ENCODE data around the gene SYNE2. TPM values are rescaled to one million over a fixed set of nuclear protein-coding genes. Genes with fewer than 3 reads are reported as not detected.
A peak's percentile ranks its signal among the peaks of the same experiment; 100 is the strongest.

Gene SYNE2
- total and polyA plus RNA-seq, 2 of the 8 experiments (the other 6 are each of a cell fraction or from before 2014, with no cell fraction given) = 32.6 to 46.1 TPM

GRCh38 chr14:64040044-64040443 is 187.2 kb downstream of the SYNE2 start:
- DNase-seq (ENCODE audit: low read depth in 1 of 2, low spot score in 2 of 2) = no peak
- H3K56ac ChIP-seq (replicated peaks; ENCODE audit: insufficient read length, low read depth, low read length) = no peak overlapping the region
- TF ChIP-seq SAP30 (IDR thresholded peaks at IDR 0.05; ENCODE audit: insufficient read depth, insufficient replicate concordance, low read length) (no peak), CTCF (IDR thresholded peaks at IDR 0.05; ENCODE audit: control extremely low read depth in 1 of 3, insufficient read depth in 1 of 3, low read depth in 1 of 3, low read length in 3 of 3) (peak in 1 of 3 experiments; percentile 21; a peak in 1 of 4 replicates), RAD21 (IDR thresholded peaks at IDR 0.05 in 1 of 2, conservative IDR thresholded peaks at IDR 0.05 in 1 of 2; ENCODE audit: low read depth in 2 of 2, low read length in 2 of 2) (peak in 1 of 2 experiments; percentile 34; a peak in 3 of 4 replicates)
- H3K23me2 ChIP-seq (ENCODE audit: low read depth, low read length) = no peaks in the 10 kb centered on the region
- no peak overlapping the region for H3K18ac ChIP-seq (ENCODE audit: extremely low read depth, low read length)
- H2BK20ac ChIP-seq (ENCODE audit: low read length) = no peak overlapping the region
- no peak overlapping the region for H2BK15ac ChIP-seq (ENCODE audit: low read length)
- H2BK5ac ChIP-seq (ENCODE audit: low read depth, low read length) = no peak overlapping the region
- no peak overlapping the region for H2AFZ ChIP-seq (ENCODE audit: low read length)
- H3K4me1 ChIP-seq (replicated peaks in 1 of 4; ENCODE audit: control insufficient read depth in 3 of 4, insufficient read depth in 4 of 4, low read length in 3 of 4) = no peaks in the 10 kb centered on the region
- no peak overlapping the region for H3K27ac ChIP-seq (ENCODE audit: low read depth, low read length)
- no peak overlapping the region for H3K4me2 ChIP-seq (ENCODE audit: insufficient read depth in 1 of 2, low read depth in 2 of 2, low read length in 2 of 2)
- CTCF ChIA-PET (ENCODE audit: partially characterized antibody) = interaction anchor here (0.6 to 2.3 kb wide), 10 partner anchors 13 to 866 kb away, joined by 3 to 11 read pairs (median 4); no protein-coding TSS in a partner anchor
- H3K79me2 ChIP-seq (ENCODE audit: control insufficient read depth in 1 of 2, insufficient read depth in 2 of 2, low read length in 2 of 2) = no peaks in the 10 kb centered on the region
- no peak overlapping the region for H3K4me3 ChIP-seq (ENCODE audit: extremely low read depth in 1 of 4, insufficient read depth in 2 of 4, low read depth in 3 of 4, low read length in 4 of 4)
- no peak overlapping the region for H3K14ac ChIP-seq (ENCODE audit: insufficient read length)
- no peak overlapping the region for H2BK120ac ChIP-seq (replicated peaks; ENCODE audit: low read depth, low read length)
- no peaks in the 10 kb centered on the region for H4K20me1 ChIP-seq (replicated peaks in 1 of 2; ENCODE audit: control insufficient read depth in 1 of 2, insufficient read depth in 2 of 2, low read length in 2 of 2)
- H3K27me3 ChIP-seq (replicated peaks in 1 of 4; ENCODE audit: control insufficient read depth in 3 of 4, extremely low read depth in 1 of 4, insufficient read depth in 3 of 4, low read length in 3 of 4) = no peaks in the 10 kb centered on the region
- no peak overlapping the region for H3K9ac ChIP-seq (replicated peaks in 1 of 4; ENCODE audit: extremely low read depth in 1 of 4, low read depth in 3 of 4, low read length in 3 of 4)
- no peaks in the 10 kb centered on the region for H3K79me1 ChIP-seq (ENCODE audit: low read depth, low read length)
- no peak overlapping the region for H2AK5ac ChIP-seq (ENCODE audit: low read depth, low read length)
- no peak overlapping the region for H4K8ac ChIP-seq (ENCODE audit: extremely low read depth, insufficient read depth, low read length)
- H4K91ac ChIP-seq (replicated peaks; ENCODE audit: insufficient read length, low read length) = no peak overlapping the region
- no peak overlapping the region for H4K5ac ChIP-seq (ENCODE audit: insufficient read length, low read depth, low read length)
- no peak for FAIRE-seq
- peaks cover 0 to 6% (median 3%) of the 10 kb centered on the region in 4 experiments; a peak in 3 of 8 replicates for H3K36me3 ChIP-seq (ENCODE audit: control insufficient read depth in 2 of 4, insufficient read depth in 4 of 4, low read length in 3 of 4)
- no peak overlapping the region for H2BK12ac ChIP-seq (ENCODE audit: low read depth, low read length)
- no peak overlapping the region for H3K23ac ChIP-seq (ENCODE audit: insufficient read length)
- no peak overlapping the region for H3K4ac ChIP-seq (replicated peaks; ENCODE audit: insufficient read length, low read depth, low read length)
- H3K9me3 ChIP-seq (ENCODE audit: insufficient read depth in 2 of 2, low read depth in 1 of 2, low read length in 1 of 2) = peaks cover 0 to 8% of the 10 kb centered on the region in 2 experiments; a peak in 1 of 4 replicates
- POLR2A ChIA-PET (ENCODE audit: partially characterized antibody) = no interaction called here
- 84% methylated on average over 2 of the region's 2 CpGs; no CpG with 5 or more reads in 1 of the 2 experiments for WGBS, 2 experiments (ENCODE audit: extremely low coverage in 1 of 2, insufficient coverage in 1 of 2, insufficient read length in 1 of 2, insufficient replicate concordance in 2 of 2, low coverage in 1 of 2, low lambda C conversion rate in 2 of 2, missing lambda C conversion rate in 1 of 2)

Measured in H1 (cell line).